AG04450 (cell line): Measurements from ENCODE around the gene WAC. TPM values are rescaled to one million over a fixed set of nuclear protein-coding genes. Genes with fewer than 3 reads are reported as not detected.
"Not testable (repeated sequence)": the region's sequence is repeated elsewhere in the genome, so short reads cannot be mapped to it uniquely, and the experiment has no call there.

Experiments
- CTCF ChIA-PET: fragments of 300-600, 350-600 bp; formaldehyde crosslinking; extraction: SDS; loops from one replicate; lab custom pipeline; 2022; ENCODE audit warnings: antibody characterized with exemption, inconsistent platforms; lab: Charles Lee
- POLR2A ChIA-PET: fragments of 350-600 bp; formaldehyde crosslinking; extraction: SDS; loops from one replicate; lab custom pipeline; 2021; ENCODE audit warnings: antibody characterized with exemption, inconsistent platforms; lab: Yijun Ruan, JAX
- DNase-seq: peaks from one replicate; pipeline ENCODE4 v3.0.0-alpha.2; 2011; ENCODE audit warnings: low read depth, low spot score
- H3K27ac ChIP-seq: one replicate; pipeline ENCODE4 v1.5.1; 2012; ENCODE audit warnings: low read depth, low read length, control low read depth
- H3K27me3 ChIP-seq: one replicate; pipeline ENCODE4 v1.6.0; 2012; ENCODE audit warnings: low read length; ENCODE audit not compliant: control insufficient read depth, insufficient read depth
- H3K4me3 ChIP-seq: 2 replicates; pipeline ENCODE4 v1.5.1; 2011; ENCODE audit warnings: mild to moderate bottlenecking, low read depth, low read length, control low read depth
- H3K9me3 ChIP-seq: 2 replicates; pipeline ENCODE4 v1.5.1; 2012; ENCODE audit warnings: low read length; ENCODE audit not compliant: control insufficient read depth, insufficient read depth
- polyA minus RNA-seq: library from RNA; depleted of rRNA, polyadenylated mRNA; stranded (reverse); fragments of >200 nt; gene quantifications from 2 replicates; pipeline ENCODE4 v1.2.3, GENCODE V29; 2011; rRNA and poly(A)+ RNA removed
- polyA plus RNA-seq: library from polyadenylated mRNA; depleted of rRNA; stranded (reverse); fragments of >200 nt; gene quantifications from 2 replicates; pipeline ENCODE4 v1.2.3, GENCODE V29; 2011; rRNA removed
- TF ChIP-seq, protein P1 (sequence below): IDR thresholded peaks from 2 replicates; pipeline ENCODE4 v1.5.1; 2011; ENCODE audit warnings: low read depth, low read length, control low read depth, inconsistent platforms

The WAC gene
- polyA plus RNA-seq (76.7 and 90.5 TPM in 2 replicates), polyA minus RNA-seq (61.7 and 77.5 TPM in 2 replicates)

DNA sequence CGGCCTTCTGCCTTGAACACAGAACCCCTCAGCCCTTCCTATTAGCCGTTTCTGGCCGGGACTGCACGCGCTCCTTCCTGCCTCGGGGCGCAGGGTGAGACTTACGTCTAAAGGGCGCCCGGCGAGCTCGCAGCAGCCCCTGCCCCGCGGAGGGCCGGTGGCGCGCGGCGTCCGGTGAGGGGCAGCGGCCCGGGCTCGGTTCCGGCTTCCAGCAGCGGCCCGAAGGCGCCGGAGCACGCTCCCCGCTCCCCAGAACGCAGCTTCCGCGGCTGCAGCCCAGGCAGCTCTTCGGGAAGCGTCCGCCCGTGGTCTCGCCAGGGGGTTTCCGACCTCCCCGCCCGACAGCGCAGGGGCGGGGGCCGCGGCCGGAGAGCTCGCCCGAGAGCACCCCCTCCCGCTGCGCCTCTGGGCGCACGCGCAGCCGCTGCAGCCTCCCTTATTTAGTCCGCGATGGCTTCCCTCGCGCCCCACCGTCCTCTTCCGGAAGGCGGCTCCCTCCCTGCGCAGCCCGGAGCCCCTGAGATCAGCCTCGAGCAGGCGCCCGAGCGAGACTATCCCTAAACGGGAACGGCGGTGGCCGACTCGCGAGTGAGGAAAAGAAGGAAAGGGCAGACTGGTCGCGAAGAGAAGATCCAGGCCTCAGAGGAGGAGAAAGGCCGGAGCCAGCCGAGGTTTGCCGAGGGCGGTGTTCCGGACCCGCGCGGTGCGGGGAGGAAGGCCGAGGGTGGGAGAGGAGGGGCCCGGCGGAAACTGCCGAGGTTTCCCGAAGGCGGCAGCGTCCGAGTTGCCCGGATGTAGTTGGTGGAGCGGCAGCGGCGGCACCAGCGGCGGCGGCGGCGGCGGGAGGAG is at the start of gene WAC:
TSS of gene WAC (plus strand) at position 782 of the 849 bp plus-strand sequence. CDS start 462 bp downstream, outside the sequence.
- CTCF ChIA-PET = no interaction called here
- POLR2A ChIA-PET = interaction anchor here (0.5 to 1.0 kb wide), 4 partner anchors 9 to 823 kb away, joined by 3 to 5 read pairs (median 4); no protein-coding TSS in a partner anchor
- H3K9me3 ChIP-seq = no peaks in the 10 kb centered on the region; the same call in 1 of the 2 replicates
- no peaks in the 10 kb centered on the region for H3K27me3 ChIP-seq
- DNase-seq = peak; percentile 82
- peak within 1 kb of the TSS; percentile 86 for H3K4me3 ChIP-seq
- TF ChIP-seq, protein P1, sequence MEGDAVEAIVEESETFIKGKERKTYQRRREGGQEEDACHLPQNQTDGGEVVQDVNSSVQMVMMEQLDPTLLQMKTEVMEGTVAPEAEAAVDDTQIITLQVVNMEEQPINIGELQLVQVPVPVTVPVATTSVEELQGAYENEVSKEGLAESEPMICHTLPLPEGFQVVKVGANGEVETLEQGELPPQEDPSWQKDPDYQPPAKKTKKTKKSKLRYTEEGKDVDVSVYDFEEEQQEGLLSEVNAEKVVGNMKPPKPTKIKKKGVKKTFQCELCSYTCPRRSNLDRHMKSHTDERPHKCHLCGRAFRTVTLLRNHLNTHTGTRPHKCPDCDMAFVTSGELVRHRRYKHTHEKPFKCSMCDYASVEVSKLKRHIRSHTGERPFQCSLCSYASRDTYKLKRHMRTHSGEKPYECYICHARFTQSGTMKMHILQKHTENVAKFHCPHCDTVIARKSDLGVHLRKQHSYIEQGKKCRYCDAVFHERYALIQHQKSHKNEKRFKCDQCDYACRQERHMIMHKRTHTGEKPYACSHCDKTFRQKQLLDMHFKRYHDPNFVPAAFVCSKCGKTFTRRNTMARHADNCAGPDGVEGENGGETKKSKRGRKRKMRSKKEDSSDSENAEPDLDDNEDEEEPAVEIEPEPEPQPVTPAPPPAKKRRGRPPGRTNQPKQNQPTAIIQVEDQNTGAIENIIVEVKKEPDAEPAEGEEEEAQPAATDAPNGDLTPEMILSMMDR = no peak
- H3K27ac ChIP-seq = peak within 1 kb of the TSS; percentile 100

- H3K9me3 ChIP-seq = no peaks in the 10 kb centered on the region
- ChIA-PET POLR2A (no interaction called here), CTCF (no interaction called here)
- DNase-seq = no peak
- no peak overlapping the region for H3K4me3 ChIP-seq
- no peak overlapping the region for H3K27ac ChIP-seq
- TF ChIP-seq, protein P1 = no peak
- peaks cover 4% of the 10 kb centered on the region for H3K27me3 ChIP-seq
Measured at GRCh38 chr10:28489206-28489605, 43.7 kb upstream of the WAC start.

- DNase-seq, H3K4me3 ChIP-seq, H3K9me3 ChIP-seq, CTCF ChIA-PET, H3K27ac ChIP-seq, POLR2A ChIA-PET, H3K27me3 ChIP-seq: not testable (repeated sequence)
Measured at GRCh38 chr10:28490256-28490865, 42.6 kb upstream of the WAC start.

DNA sequence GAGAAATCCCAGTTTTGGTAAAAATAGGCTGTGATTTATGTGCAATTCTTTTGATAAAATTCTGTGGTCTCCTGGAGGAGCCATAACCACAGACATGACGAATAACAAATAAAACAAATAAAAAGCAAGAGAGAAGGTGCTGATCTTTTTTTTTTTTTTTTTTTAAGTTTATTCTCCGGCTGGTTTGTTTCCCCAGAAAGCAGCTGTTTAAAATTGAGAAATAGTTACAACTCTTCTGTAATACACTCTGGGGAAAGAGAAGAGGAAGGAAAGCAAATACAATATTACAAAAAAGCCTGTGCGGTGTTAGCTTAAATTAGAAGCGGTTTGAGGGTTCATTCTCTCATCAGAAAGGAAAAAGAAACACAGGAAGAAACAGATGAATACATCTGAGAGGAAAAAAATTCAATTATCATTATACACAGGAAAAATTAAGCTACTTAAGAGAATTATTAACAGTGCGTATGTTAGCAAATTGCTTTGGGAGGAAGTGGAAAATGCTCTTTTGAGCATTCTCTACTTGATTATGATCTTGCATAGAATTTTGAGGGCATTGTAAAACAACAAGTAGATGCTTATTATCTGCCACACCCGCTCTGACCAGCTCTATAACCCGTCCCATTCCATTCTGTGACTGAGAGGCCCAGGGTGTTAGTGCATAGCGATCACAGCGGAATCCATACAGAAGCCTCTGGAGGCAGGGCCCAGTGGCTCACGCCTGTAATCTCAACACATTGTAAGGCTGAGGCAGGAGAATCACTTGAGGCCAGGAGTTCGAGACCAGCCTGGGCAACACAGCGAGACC is 40.6 kb upstream of the WAC start:
- H3K27ac ChIP-seq = no peak overlapping the region
- no peaks in the 10 kb centered on the region for H3K9me3 ChIP-seq
- no peak overlapping the region for H3K4me3 ChIP-seq
- POLR2A ChIA-PET = interaction anchor here (0.6 kb wide), 1 partner anchor 1035 kb away, joined by 3 read pairs; no protein-coding TSS in a partner anchor
- DNase-seq = no peak
- CTCF ChIA-PET = interaction anchor here (0.5 kb wide), 1 partner anchor 223 kb away, joined by 3 read pairs; no protein-coding TSS in a partner anchor
- H3K27me3 ChIP-seq = peaks cover 8% of the 10 kb centered on the region
- TF ChIP-seq, protein P1 = no peak

GRCh38 chr10:28494420-28494819 is 38.5 kb upstream of the WAC start:
- Histone ChIP-seq H3K27me3 (peaks cover 8% of the 10 kb centered on the region), H3K4me3 (no peak overlapping the region), H3K9me3 (no peaks in the 10 kb centered on the region), H3K27ac (no peak overlapping the region)
- DNase-seq = no peak
- ChIA-PET POLR2A (no interaction called here), CTCF (no interaction called here)
- TF ChIP-seq, protein P1 = no peak
